ENCODE results near the gene MRPL38.

The MRPL38 gene

DNA sequence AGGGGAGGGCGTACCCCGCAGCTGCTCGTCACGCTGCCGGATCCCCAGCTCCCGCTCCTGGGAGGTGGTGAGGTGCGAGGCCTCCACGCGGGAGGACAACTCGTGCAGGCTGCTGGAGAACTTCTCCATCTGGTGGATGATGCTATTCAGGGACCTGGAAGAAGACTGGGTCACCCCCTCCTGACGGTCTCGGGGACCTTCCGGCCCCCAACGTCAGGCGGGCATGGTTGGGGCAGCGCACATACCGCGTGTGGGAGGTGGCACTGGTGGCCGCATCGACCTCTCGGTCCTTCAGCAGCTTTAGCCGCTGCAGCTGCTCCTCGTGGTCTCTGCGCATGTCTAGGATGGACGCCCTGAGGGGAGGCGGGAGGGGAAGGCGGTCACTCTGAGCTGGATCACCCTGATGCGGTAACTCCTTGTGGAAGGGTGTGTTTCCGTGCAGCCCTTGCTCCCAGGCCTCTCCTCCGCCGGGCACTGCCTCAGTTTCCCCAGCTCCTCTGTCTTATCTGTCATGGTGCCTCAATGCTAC, 13.3 kb upstream of the MRPL38 start:
- DNase-seq, result no peak

DNA sequence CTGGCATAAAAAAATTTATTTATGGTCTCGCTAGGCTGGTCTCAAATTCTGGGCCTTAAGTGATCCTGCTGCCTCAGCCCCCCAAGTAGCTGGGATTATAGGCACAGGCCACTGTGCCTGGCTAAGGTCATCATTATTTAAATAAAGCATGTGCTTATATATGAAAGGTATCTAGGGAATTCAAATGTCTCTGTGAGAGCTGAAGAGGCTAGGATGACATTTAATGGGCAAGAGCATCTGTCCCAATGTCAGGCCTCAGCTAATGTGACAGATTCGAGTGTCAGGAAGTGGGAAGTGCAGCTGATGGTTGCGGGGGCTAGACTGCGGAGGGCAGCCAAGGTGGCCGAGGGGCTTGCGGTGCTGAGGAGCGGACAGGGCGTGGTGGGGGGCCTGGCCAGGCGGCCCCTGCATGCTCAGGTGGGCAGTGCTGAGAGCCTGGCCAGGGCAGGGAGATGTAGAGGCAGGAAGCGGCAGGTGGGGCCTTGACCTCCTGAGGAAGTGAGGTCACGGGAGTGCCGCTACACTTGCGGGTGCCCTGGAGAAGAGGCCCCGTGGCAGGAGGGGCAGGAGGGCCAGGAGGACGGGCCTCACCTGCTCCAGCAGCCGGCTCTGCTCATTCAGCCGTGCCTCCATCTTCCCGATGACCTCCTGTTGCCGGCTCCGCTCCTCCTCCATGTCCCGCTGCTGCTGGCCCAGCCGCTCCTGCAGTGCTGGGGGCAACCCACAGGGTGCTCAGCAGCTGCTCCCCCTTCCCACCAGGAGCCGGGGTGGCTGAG, 12.6 kb upstream of the MRPL38 start:
- DNase-seq, result no peak

DNA sequence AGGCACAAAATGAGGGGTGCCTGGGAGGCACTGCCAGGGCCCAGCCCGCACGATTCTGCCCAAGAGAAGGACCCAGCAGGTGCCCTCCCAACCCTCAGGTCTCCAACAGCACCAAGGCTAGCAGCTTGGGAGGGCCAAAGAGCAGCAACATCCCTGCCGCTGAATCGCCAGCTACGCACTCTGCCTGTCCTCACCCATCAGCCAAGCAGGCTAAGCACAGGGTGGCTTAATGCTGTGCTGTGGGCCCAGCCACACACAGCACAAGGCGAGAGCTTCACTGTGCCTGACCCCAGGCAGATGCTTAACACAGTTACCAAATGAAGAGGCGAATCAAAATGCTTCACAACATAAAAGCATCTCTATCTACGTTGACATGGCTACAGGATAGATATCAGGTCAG, 10.6 kb upstream of the MRPL38 start:
- DNase-seq, result no peak

DNA sequence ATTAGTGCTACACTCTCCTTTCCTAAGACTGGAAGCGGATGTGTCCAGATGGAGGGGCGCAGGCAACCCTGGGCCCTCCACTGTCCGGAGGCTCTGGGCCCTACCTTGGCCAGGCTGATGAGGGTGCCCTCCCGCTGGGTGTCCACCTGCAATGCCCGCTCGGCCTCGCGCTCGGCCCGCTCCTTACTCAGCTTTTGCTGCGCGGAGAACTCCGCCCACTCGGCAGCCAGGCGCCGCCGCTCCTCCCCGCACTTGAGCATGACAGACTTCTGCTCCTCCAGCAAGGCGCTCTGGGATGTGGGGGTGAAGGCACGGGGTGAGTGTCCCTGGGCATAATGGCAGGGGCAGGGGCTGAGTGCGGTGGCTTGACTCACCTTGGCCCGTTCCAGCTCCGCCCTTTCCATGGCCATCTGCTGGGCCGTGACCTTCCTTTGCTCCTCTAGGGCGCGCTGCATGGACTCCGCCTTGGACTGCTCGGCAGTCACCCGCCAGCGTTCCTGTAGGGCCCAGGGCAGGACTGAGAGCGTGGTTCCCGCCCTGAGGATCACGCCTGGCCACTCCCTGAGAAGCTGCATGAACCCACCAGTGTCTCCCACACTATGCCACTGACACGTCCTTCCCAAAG, 10.1 kb upstream of the MRPL38 start:
- DNase-seq, result no peak

DNA sequence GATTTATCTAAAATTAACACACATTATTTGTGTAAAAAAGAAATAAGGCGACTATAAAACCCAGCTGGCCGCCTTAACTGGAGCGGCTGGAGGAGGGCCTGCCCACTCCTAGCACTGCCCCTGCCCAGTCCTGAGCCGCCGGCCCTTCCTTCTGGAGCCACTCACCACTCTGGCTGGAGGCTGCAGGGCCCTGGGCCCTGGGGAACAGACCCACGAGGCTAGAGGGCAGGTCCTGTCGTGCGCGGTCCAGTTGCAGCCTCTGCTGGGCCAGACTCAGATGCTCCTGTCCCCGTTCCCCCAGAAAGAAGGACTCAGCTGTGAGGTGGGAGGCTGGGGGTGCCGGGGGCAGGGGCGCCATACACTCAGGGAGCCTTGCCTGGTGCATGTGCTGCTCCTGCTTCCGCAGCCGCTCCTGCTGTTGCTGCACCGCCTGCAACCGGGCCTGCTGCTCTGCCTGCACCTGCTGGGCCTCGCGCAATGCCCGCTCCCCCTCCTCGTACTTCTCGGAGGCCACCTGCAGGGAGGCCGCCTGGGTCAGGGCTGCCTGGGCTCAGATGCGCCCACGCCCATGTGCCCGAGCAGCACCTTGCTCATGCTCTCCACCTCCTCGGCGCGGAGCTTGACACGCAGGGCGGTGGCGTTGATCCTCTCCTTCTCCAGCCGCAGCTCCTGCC, 9.0 kb upstream of the MRPL38 start:
- DNase-seq, result no peak

DNA sequence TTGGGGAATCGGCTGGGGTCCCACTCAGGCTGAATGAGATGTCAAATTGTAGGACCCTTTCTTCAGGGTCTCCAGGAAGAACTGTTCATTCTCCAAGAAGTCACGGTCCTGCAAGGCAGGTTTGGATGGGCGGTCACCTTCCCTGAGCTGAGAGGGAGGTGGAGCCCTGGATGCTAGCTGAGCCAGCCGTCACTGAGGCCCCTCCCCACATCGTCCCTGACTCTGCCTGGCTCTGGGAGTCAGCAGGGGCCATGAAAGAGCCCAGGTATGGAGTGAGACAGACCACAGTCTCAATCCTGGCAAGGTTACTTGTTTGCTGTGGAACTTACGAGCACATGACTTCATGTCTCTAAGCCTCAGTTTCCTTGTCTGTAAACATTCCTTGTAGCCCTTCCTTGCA, 6.0 kb upstream of the MRPL38 start:
- DNase-seq, result no peak

DNA sequence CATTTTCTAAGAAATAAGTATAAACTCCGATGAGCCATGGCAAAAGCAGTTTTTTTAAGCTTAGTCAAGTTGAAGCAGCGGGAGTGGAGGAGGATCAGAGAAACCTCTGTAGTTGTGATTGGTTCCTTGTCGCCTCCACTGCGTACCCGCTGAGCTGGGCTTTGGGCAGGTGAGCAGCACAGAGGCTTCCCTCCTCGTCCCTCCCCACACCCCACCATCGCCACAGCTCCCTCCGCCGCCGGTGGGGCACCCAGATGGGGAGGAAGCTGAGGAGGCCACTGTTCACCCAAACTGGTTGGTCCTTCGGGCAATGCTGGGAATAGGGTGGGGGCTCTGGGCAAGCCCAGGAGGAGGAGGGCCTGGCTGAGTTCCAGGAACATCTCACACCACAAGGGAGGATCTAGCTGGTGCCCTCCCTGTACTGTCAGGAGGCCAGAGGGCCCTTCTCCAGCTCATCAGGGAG, 5.2 kb upstream of the MRPL38 start:
- peak; percentile 64 for DNase-seq

DNA sequence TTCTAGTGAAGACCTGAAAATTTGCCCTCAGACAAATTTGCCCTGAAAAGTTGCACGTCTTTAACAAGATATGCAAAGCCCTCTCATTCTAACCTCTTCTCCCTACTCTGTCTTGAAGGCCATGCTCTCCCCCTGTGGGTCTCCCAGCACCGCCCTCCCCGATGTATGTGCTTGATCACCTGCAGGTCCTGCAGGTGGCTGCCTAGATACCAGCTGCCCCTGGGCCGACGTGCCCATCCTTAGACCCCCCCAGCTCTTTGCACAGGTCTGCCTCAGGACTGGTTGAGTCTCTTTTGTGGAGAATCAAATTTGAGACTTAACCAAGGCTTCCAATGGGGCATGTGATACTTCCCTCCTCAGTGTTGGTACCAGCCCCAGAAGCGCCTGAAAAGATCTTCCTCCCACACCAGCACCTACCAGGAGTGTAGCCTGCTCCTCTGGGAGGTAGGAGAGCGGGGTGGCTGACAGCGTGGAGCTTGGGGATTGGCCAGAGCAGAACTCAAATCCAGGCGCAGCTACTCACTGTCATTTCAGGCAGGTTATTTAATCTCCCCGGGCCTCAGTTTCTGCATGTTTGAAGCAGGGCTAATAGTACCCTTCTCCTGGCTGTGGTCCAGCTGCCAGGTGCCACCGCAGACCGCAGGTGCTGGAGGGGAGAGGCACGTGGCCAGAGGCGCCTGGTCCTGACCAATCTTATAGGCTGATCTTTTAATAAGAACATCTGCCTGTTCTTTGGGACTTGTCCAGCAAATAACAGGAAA, 4.5 kb upstream of the MRPL38 start:
- no peak for DNase-seq

DNA sequence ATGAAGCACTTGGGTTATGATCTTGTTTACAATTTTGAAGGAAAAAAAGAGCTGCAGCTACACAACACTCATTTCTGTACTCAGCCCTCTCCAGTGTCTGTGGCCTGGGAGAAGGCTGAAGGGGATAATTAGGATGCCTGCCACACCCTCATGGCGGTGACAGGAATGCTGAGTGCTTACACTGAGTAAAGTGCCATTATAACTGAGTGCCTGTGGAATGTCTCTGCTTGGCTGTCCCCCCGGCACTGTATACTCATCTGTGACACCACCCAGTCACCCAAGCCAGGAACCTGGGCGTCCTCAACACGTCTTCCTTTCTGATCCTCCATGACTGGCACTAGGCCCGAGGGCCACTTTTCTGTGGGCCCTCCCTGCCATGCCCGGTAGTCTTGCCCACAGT, 3.5 kb upstream of the MRPL38 start:
- no peak for DNase-seq

DNA sequence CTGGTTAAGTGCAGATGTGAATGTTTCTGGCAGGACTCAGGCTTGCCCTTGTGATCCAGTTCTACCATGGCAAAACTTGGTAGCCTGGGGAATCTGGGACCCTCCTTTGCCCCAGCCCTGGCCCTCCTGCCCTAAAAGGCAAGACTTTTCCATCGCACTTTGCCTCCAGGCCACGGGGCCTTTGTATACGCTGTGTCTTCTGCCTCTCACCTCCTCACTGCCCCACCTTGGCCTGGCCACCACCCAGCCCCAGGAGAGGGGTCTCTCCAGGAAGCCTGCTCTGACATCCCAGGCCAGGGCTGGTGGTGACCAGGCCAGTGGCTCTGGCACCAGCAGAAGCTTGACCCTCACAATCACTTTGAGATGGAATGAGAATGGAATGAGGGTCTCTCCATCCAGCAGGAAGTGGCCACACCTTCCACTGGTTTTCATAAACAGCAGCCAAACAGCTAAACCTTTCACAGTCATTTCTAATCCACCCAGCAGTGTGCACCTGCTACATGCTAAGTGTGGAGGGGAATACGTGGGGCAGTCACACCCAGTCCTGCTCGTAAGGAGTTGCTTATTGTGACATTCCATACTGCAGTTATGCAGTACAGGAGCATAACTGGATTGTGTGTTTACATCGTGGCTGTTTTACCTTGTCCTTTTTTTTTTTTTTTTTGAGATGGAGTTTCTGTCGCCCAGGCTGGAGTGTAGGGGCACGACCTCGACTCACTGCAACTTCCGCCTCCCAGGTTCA, 1.6 kb upstream of the MRPL38 start:
- DNase-seq, result no peak

DNA sequence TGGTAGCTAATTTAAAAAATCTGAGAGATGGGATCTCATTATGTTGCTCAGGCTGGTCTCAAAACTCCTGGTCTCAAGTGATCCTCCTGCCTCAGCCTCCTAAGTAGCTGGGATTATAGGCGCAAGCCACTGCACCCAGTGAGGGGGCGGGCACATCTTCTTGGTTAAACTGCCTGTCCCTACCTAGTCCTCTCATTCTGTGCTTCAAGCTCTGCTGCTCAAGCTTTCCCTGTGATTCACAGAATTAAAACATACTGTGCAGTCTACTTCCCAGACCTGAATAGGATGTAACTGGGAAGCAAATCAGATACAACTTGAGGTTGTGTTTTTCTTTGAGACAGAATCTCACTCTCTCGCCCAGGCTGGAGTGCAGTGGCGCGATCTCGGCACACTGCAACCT, 2.3 kb downstream of the MRPL38 start:
- no peak for DNase-seq

DNA sequence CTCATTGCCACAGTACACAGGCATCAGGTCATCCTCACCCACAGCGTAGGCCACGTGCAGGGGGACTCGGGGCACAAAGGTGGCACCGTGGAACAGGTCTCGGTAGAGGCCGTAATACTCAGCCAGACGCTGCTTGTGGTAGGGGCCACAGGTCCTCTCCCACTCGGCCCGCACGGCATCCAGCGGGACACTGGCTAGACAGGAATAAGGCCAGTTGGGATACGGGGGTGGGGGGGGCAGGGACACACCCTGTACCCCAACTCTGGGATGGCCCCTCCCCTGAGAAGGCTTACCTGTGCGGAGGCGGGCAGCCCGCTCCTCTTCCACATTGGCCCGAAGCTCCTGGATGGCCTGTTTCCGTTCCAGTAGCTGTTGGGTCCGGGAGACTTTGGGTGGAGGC, 3.0 kb downstream of the MRPL38 start:
- DNase-seq, result no peak

DNA sequence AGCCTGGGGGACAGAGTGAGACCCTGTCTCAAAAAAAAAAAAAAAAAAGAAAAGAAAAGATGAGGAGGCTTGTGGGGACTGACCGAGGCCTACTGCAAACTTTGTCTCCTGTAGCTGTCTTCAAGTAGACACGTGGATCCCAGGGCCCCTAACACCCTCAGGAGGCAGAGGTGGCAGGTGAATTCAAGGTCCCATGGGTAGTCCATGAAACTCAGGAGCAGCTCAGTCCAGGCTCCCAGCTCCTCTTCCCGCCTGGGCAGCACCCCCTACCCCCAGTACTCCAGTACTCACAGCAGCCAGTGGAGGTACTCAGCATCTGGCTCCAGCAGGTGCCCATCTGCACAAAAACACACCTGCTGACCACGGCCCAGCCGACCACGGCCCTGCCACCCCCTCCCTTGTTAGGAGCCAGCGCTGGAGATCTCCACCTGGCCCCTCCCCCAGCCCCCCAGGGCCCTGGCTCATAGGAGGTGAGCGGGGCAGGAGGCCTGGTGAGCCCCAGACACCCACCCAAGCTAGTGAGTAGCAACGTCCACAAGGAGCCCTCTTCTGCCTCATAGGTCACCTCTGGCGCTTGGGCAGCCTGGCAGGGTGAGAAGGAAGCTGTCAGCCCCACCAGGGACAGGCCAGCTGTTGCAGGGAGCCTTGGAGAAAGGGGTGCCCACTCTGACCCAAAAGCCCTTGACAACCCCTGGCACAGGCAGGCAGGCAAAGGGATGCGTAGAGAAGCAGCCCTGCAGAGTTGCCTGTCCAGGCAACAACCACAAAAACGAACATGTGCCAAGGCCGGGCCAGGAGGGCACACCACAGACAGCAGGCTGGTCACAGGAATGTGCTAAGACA, 3.8 kb downstream of the MRPL38 start:
- DNase-seq, result no peak

DNA sequence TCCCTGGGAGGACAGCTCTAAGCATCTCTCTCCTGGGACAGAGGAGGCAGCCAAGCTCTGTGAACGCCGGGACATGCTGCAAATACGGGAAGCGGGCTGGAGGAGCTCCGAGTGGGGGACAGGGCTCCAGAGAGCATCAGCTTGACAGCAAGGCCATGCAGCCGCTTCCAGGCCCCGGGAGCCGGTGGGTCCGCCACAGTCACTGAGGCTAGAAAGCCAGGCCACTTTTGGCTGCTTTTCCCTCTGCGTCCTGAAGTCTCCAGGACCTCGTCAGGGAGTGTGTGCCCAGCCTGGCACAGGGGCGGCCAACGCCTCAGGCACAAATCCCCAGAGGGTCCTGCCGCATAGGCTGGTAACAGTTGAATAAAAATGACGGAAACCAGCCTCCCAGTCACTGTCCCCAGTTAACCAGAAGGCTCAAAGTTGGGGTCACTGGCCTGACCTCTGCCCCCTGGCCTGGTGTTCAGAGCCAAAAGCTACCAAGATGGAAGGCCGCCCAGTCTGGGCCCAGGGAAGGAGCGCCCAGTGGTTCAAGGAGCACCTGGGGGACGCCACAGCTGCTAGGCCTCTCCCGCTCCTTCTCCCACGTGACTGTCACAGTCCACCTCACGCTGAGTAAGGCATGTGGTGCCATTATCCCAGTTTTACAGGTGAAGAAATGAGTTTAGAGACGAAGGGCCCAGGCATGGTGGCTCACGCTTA, 4.8 kb downstream of the MRPL38 start:
- DNase-seq, result no peak

DNA sequence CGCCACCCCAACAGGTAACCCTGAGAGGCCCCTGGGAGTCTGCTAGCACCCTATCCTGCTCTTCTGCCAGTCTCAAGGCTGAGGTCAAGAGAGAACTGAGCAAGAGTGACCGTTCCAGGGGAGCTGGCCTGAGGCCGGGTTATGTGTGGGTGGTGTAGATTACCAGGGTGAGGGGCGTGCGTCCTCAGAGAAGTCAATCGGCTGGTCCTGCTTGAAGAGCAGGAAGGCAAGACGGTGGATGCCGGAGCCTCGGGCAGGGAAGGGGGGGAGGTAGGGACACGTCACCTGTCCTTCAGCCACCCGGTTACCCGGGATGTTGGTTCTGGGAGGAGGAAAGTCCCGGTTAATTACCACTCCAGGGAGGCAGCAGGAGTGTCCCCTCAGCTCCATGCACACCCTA, 5.3 kb downstream of the MRPL38 start:
- DNase-seq, result no peak

DNA sequence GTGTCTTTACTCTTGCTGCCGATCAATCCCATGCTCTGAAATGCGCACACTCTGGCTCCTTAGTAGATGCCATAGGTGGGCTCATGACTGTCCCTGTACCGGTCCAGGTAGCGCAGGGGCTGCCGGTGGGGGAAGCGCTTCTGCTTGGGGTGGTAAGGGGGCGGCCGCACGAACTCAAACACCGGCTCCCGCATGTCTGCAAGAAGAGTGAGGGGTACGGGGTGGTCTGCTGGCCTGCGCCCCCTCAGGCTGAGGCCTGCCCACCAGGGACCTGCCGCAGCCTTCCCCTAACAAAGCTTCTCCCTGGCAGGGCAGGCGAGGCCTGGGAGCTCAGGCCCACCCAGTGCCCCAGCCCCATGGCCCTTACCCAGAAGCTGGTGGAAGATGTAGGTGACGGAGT, 5.9 kb downstream of the MRPL38 start:
- DNase-seq, result no peak

DNA sequence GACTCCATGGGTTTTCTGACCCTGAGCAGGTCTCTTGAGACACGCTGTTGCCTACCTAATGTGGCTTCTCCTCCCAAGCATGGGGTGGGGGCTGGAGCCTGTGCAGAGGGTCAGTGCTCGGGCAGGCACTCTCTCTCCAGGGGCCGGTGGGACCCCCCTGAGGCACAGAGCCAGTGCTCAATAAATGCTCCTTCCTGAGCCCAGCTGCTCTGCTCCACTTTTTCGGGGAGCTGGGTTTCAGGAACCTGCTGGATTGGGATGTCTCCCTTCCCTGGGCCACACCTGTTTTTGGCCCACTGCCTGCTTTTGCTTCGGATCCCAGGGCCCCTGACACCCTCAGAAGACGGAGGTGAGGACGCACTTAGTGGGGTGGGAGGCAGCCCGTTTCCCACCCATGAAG, 6.6 kb downstream of the MRPL38 start:
- no peak for DNase-seq

DNA sequence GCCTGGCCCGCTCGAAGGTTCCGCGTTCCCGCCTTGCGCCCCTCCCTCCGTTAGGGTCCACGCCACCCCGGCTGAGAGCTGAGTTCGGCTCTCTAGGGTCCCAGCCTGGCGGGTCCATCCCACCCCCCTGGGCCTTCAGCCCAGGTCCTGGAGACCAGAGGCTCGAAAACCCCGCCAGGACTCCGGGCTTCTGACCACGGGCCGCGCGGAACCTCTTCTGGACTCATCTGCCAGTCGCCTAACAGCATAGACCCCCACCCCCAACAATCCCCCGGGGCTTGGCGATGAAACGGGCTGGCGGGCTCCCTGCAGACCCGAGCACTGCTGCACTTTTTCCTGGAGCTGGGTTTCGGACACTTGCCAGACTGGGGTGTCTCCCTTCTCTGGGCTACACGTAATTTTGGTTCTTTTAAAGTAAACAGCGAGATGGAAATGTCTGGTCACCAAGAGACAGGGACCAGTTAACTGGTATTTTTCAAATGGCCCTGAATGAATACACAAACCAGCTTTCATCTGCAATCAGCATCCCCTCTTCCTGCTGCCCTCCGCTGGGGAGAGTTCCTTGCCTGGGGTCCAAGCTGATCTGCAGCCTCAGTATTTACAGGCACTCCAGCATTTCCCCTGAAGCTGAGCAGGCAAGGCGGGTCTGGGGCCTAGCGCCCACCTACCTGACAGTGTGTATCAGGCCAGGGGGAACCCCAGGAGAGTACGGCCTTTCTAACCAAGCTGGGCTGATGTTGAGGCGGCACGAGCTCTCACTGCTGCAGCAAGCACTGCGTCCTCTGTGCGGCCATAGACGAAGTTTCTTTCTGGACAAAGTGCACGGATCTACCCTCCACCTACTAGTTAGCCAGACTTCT, 7.3 kb downstream of the MRPL38 start:
- no peak for DNase-seq

DNA sequence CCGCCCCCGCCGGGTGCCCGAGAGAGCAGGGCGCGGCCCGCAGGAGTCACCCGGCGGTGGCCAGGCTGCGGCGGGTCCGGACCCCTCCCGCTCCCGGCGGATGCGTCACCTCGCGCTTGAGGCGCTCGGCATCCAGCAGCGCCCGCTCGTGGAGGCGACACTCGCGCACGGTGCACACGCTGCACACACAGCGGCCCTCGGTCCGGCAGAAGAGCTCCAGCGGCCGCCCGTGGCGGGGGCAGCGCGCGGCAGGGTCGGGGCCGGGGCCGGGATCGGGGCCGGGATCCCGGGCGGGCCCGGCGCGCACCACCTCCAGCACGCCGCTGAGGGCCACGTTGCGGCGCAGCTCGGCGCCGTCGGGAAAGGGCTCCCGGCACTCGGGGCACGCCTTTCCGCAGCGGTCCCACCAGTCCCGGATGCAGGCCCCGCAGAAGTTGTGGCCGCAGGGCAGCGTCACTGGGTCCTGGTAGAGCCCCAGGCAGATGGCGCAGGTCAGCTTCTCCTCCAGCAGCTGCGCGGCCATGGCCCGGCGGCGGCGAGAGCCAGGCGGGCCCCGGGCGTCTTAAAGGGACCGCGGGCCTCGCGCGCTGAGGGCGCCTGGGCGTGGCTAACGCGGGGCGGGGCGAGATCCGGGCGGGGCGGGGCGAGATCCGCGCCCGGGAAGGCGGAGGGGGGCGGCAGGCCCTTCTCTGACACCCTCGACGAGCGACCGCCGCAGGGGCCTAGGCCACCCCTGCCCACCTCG, 8.1 kb downstream of the MRPL38 start, which contains the start of gene TRIM65:
Gene TRIM65, minus strand, starts transcription at position 537 of the 745 bp plus-strand sequence. Its CDS starts 14 bp downstream, at position 523.
- peak; percentile 85 for DNase-seq

All from hematopoietic multipotent progenitor cell treated with erythropoietin and hydrocortisone succinate and interleukin-3 and kit ligand, for 6 days (in vitro differentiated cells).